CD4-positive, alpha-beta memory T cell (primary cell): Measurements from ENCODE around the gene GPC6. TPM values are rescaled to one million over a fixed set of nuclear protein-coding genes. Genes with fewer than 3 reads are reported as not detected.

Experiments
- CTCF ChIA-PET: fragments of 350-600 bp; sonication (Branson Sonifier 250); formaldehyde crosslinking; loops from one replicate; lab custom pipeline; 2021; ENCODE audit warnings: inconsistent platforms; ENCODE audit not compliant: partially characterized antibody; lab: Charles Lee
- POLR2A ChIA-PET: fragments of 350-600 bp; sonication (Branson Sonifier 250); formaldehyde crosslinking; loops from one replicate; lab custom pipeline; 2021; ENCODE audit not compliant: partially characterized antibody; lab: Charles Lee
- DNase-seq, 5 donors: peaks; one replicate each; pipeline versions ENCODE4 v3.0.0 to v3.0.0-alpha.2; 2020 to 2022; ENCODE audit warnings: mixed read lengths in 1 of 5
- H3K27ac ChIP-seq: one replicate; pipeline ENCODE4 v1.7.0; 2013; ENCODE audit warnings: low read depth, low read length
- H3K27me3 ChIP-seq: 2 replicates; pipeline ENCODE4 v1.7.0; 2013; ENCODE audit warnings: mild to moderate bottlenecking, low read length, moderate library complexity; ENCODE audit not compliant: insufficient read depth
- H3K36me3 ChIP-seq: 2 replicates; pipeline ENCODE4 v1.7.0; 2013; ENCODE audit warnings: mild to moderate bottlenecking, low read length, moderate library complexity; ENCODE audit not compliant: insufficient read depth
- H3K4me1 ChIP-seq: 2 replicates; pipeline ENCODE4 v1.7.0; 2013; ENCODE audit warnings: mild to moderate bottlenecking, low read length, moderate library complexity; ENCODE audit not compliant: insufficient read depth
- H3K4me3 ChIP-seq, 2 donors: one replicate each; pipeline ENCODE4 v1.7.0; 2013; ENCODE audit warnings: low read length in 2 of 2, mild to moderate bottlenecking in 1 of 2
- H3K9me3 ChIP-seq, 2 donors: one replicate each; pipeline ENCODE4 v1.7.0; 2013; ENCODE audit warnings: low read length in 2 of 2, control low read depth in 1 of 2; ENCODE audit not compliant: control insufficient read depth in 1 of 2
- H3K27ac Mint-ChIP-seq, 7 donors: one replicate each; pipeline ENCODE4 v1.8.0; 2020 to 2021; ENCODE audit warnings: mixed read lengths in 7 of 7, mild to moderate bottlenecking in 6 of 7, inconsistent platforms in 3 of 7, moderate library complexity in 3 of 7
- H3K27me3 Mint-ChIP-seq, 2 donors: one replicate each; pipeline ENCODE4 v1.8.0; 2020 to 2021; ENCODE audit warnings: mixed read lengths in 2 of 2
- H3K36me3 Mint-ChIP-seq, 2 donors: one replicate each; pipeline ENCODE4 v1.8.0; 2020 to 2021; ENCODE audit warnings: mixed read lengths in 2 of 2, inconsistent platforms in 1 of 2, mild to moderate bottlenecking in 1 of 2
- H3K4me1 Mint-ChIP-seq, 4 donors: one replicate each; pipeline ENCODE4 v1.8.0; 2020 to 2021; ENCODE audit warnings: mixed read lengths in 4 of 4, mild to moderate bottlenecking in 1 of 4
- H3K4me3 Mint-ChIP-seq, 8 donors: one replicate each; pipeline ENCODE4 v1.8.0; 2020 to 2021; ENCODE audit warnings: mixed read lengths in 8 of 8, mild to moderate bottlenecking in 7 of 8, moderate library complexity in 6 of 8, inconsistent platforms in 3 of 8
- H3K9me3 Mint-ChIP-seq, 8 donors: one replicate each; pipeline ENCODE4 v1.8.0; 2020 to 2021; ENCODE audit warnings: mixed read lengths in 8 of 8, mild to moderate bottlenecking in 5 of 8, inconsistent platforms in 3 of 8, moderate library complexity in 1 of 8
- intact Hi-C: fragments of 100-400 bp; cut with micrococcal nuclease; formaldehyde crosslinking; loops from one replicate; pipeline ENCODE4 v1.15.1; 2023
- polyA plus RNA-seq, 2 donors: library from polyadenylated mRNA; unstranded; fragments of 300-500 nt; fragmentation: Illumina TruSeq; gene quantifications; one replicate each; pipeline ENCODE4 v1.2.3, GENCODE V29; 2021
- total RNA-seq, 2 experiments: library from RNA; stranded (reverse); gene quantifications; one replicate each; pipeline ENCODE4 v1.2.3, GENCODE V29; 2021

The GPC6 gene
- total and polyA plus RNA-seq, 4 experiments from 2014 or later: not detected

- intact Hi-C loops: no loop called here
- no peaks in the 10 kb centered on the region for H3K4me1 ChIP-seq
- H3K36me3 ChIP-seq: no peaks in the 10 kb centered on the region
- Mint-ChIP-seq H3K36me3 (no peaks in the 10 kb centered on the region), H3K9me3 (no peaks in the 10 kb centered on the region), H3K27ac (no peak overlapping the region), H3K4me3 (no peak overlapping the region), H3K4me1 (no peaks in the 10 kb centered on the region), H3K27me3 (peaks cover 0 to 1% of the 10 kb centered on the region in 2 donors)
- DNase-seq: no peak
- H3K9me3 ChIP-seq: no peaks in the 10 kb centered on the region
- no peak overlapping the region for H3K27ac ChIP-seq
- ChIA-PET POLR2A (no interaction called here), CTCF (no interaction called here)
- H3K4me3 ChIP-seq: no peak overlapping the region
- no peaks in the 10 kb centered on the region for H3K27me3 ChIP-seq
Observed at GRCh38 chr13:93621051-93621450, 394.4 kb downstream of the GPC6 start.

GRCh38 chr13:93621966-93622365 lies 395.4 kb downstream of the GPC6 start:
- Histone ChIP-seq H3K36me3 (no peaks in the 10 kb centered on the region), H3K4me3 (no peak overlapping the region), H3K27ac (no peak overlapping the region), H3K9me3 (no peaks in the 10 kb centered on the region), H3K27me3 (no peaks in the 10 kb centered on the region), H3K4me1 (no peaks in the 10 kb centered on the region)
- Mint-ChIP-seq H3K27me3 (peaks cover 0 to 1% of the 10 kb centered on the region in 2 donors), H3K9me3 (no peaks in the 10 kb centered on the region), H3K27ac (no peak overlapping the region), H3K4me3 (no peak overlapping the region), H3K4me1 (no peaks in the 10 kb centered on the region), H3K36me3 (no peaks in the 10 kb centered on the region)
- intact Hi-C loops: no loop called here
- ChIA-PET POLR2A (no interaction called here), CTCF (no interaction called here)
- DNase-seq: no peak

- Mint-ChIP-seq H3K27ac (no peak overlapping the region), H3K27me3 (peaks cover 0 to 1% of the 10 kb centered on the region in 2 donors), H3K4me3 (no peak overlapping the region), H3K9me3 (peaks cover 0 to 4% (median 0%) of the 10 kb centered on the region in 8 donors), H3K4me1 (no peaks in the 10 kb centered on the region), H3K36me3 (no peaks in the 10 kb centered on the region)
- Histone ChIP-seq H3K36me3 (no peaks in the 10 kb centered on the region), H3K4me1 (no peaks in the 10 kb centered on the region), H3K4me3 (no peak overlapping the region), H3K27ac (no peak overlapping the region), H3K9me3 (no peaks in the 10 kb centered on the region), H3K27me3 (no peaks in the 10 kb centered on the region)
- CTCF ChIA-PET: no interaction called here
- POLR2A ChIA-PET: no interaction called here
- intact Hi-C loops: no loop called here
- DNase-seq: no peak
Observed at GRCh38 chr13:93624311-93624777, 397.7 kb downstream of the GPC6 start.

GRCh38 chr13:93625536-93625935 lies 398.9 kb downstream of the GPC6 start:
- no peak overlapping the region for H3K27ac Mint-ChIP-seq
- DNase-seq: no peak
- H3K4me3 ChIP-seq: no peak overlapping the region
- POLR2A ChIA-PET: no interaction called here
- peaks cover 0 to 4% (median 0%) of the 10 kb centered on the region in 8 donors for H3K9me3 Mint-ChIP-seq
- CTCF ChIA-PET: no interaction called here
- intact Hi-C loops: no loop called here
- no peaks in the 10 kb centered on the region for H3K36me3 ChIP-seq
- no peaks in the 10 kb centered on the region for H3K4me1 Mint-ChIP-seq
- no peaks in the 10 kb centered on the region for H3K9me3 ChIP-seq
- H3K27me3 Mint-ChIP-seq: peaks cover 0 to 1% of the 10 kb centered on the region in 2 donors
- no peaks in the 10 kb centered on the region for H3K4me1 ChIP-seq
- no peak overlapping the region for H3K27ac ChIP-seq
- H3K36me3 Mint-ChIP-seq: no peaks in the 10 kb centered on the region
- no peak overlapping the region for H3K4me3 Mint-ChIP-seq
- H3K27me3 ChIP-seq: no peaks in the 10 kb centered on the region

GRCh38 chr13:93628136-93628797 lies 401.7 kb downstream of the GPC6 start:
- ChIA-PET POLR2A (no interaction called here), CTCF (interaction anchor here (0.6 kb wide), 1 partner anchor 227 kb away, joined by 3 read pairs; no protein-coding TSS in a partner anchor)
- Mint-ChIP-seq H3K27ac (no peak overlapping the region), H3K4me1 (no peaks in the 10 kb centered on the region), H3K27me3 (peaks cover 0 to 1% of the 10 kb centered on the region in 2 donors), H3K9me3 (peaks cover 0 to 4% (median 0%) of the 10 kb centered on the region in 8 donors), H3K4me3 (no peak overlapping the region), H3K36me3 (no peaks in the 10 kb centered on the region)
- no peaks in the 10 kb centered on the region for H3K9me3 ChIP-seq
- H3K4me1 ChIP-seq: no peaks in the 10 kb centered on the region
- H3K4me3 ChIP-seq: no peak overlapping the region
- DNase-seq: no peak
- no peaks in the 10 kb centered on the region for H3K27me3 ChIP-seq
- no peak overlapping the region for H3K27ac ChIP-seq
- intact Hi-C loops: no loop called here
- H3K36me3 ChIP-seq: no peaks in the 10 kb centered on the region

- H3K36me3 Mint-ChIP-seq: no peaks in the 10 kb centered on the region
- CTCF ChIA-PET: no interaction called here
- no peaks in the 10 kb centered on the region for H3K9me3 Mint-ChIP-seq
- no peaks in the 10 kb centered on the region for H3K27me3 ChIP-seq
- H3K36me3 ChIP-seq: no peaks in the 10 kb centered on the region
- no peaks in the 10 kb centered on the region for H3K27me3 Mint-ChIP-seq
- no peak overlapping the region for H3K4me3 ChIP-seq
- H3K4me1 ChIP-seq: no peaks in the 10 kb centered on the region
- H3K9me3 ChIP-seq: no peaks in the 10 kb centered on the region
- H3K4me3 Mint-ChIP-seq: no peak overlapping the region
- H3K27ac Mint-ChIP-seq: no peak overlapping the region
- POLR2A ChIA-PET: no interaction called here
- intact Hi-C loops: no loop called here
- no peak for DNase-seq
- no peak overlapping the region for H3K27ac ChIP-seq
- H3K4me1 Mint-ChIP-seq: no peaks in the 10 kb centered on the region
Observed at GRCh38 chr13:93635616-93636032, 409.0 kb downstream of the GPC6 start.

- Mint-ChIP-seq H3K36me3 (no peaks in the 10 kb centered on the region), H3K4me3 (no peak overlapping the region), H3K27ac (no peak overlapping the region), H3K4me1 (no peaks in the 10 kb centered on the region), H3K27me3 (no peaks in the 10 kb centered on the region), H3K9me3 (no peaks in the 10 kb centered on the region)
- Histone ChIP-seq H3K4me1 (no peaks in the 10 kb centered on the region), H3K9me3 (no peaks in the 10 kb centered on the region), H3K4me3 (no peak overlapping the region), H3K27ac (no peak overlapping the region), H3K27me3 (no peaks in the 10 kb centered on the region), H3K36me3 (no peaks in the 10 kb centered on the region)
- CTCF ChIA-PET: no interaction called here
- DNase-seq: no peak
- intact Hi-C loops: no loop called here
- POLR2A ChIA-PET: no interaction called here
Observed at GRCh38 chr13:93637852-93638251, 411.2 kb downstream of the GPC6 start.
